HCEC 1CT (cell line): ENCODE data around the gene SPTLC3.
A peak's percentile ranks its signal among the peaks of the same experiment; 100 is the strongest.

ENCODE experiments used
- DNase-seq: peaks from one replicate; pipeline ENCODE4 v3.0.0-alpha.2; 2017

The SPTLC3 gene

GRCh38 chr20:13034936-13035335, 26.2 kb downstream of the SPTLC3 start:
- no peak for DNase-seq

- DNase-seq, result no peak
Observed at GRCh38 chr20:13035399-13036152, 26.8 kb downstream of the SPTLC3 start.

GRCh38 chr20:13037727-13038126, 29.0 kb downstream of the SPTLC3 start:
- DNase-seq, result peak; percentile 67

- DNase-seq, result peak; percentile 70
Observed at GRCh38 chr20:13041574-13042457, 33.0 kb downstream of the SPTLC3 start.

GRCh38 chr20:13042458-13042794, 33.7 kb downstream of the SPTLC3 start:
- DNase-seq, result no peak

GRCh38 chr20:13046409-13046808, 37.6 kb downstream of the SPTLC3 start:
- DNase-seq, result no peak

- no peak for DNase-seq
Observed at GRCh38 chr20:13054011-13054410, 45.2 kb downstream of the SPTLC3 start.

- no peak for DNase-seq
Observed at GRCh38 chr20:13058666-13059389, 50.1 kb downstream of the SPTLC3 start.

GRCh38 chr20:13059398-13060136, 50.8 kb downstream of the SPTLC3 start:
- DNase-seq, result no peak

GRCh38 chr20:13060327-13060726, 51.6 kb downstream of the SPTLC3 start:
- DNase-seq, result no peak

GRCh38 chr20:13061381-13061780, 52.6 kb downstream of the SPTLC3 start:
- no peak for DNase-seq

GRCh38 chr20:13062789-13063188, 54.0 kb downstream of the SPTLC3 start:
- DNase-seq, result no peak

GRCh38 chr20:13068336-13068735, 59.6 kb downstream of the SPTLC3 start:
- DNase-seq, result no peak

GRCh38 chr20:13081877-13082276, 73.1 kb downstream of the SPTLC3 start:
- DNase-seq, result no peak

- no peak for DNase-seq
Observed at GRCh38 chr20:13082378-13082777, 73.6 kb downstream of the SPTLC3 start.

- no peak for DNase-seq
Observed at GRCh38 chr20:13085275-13085674, 76.5 kb downstream of the SPTLC3 start.

- DNase-seq, result no peak
Observed at GRCh38 chr20:13089950-13090469, 81.2 kb downstream of the SPTLC3 start.

GRCh38 chr20:13092111-13092510, 83.3 kb downstream of the SPTLC3 start:
- no peak for DNase-seq

GRCh38 chr20:13094976-13095375, 86.2 kb downstream of the SPTLC3 start:
- no peak for DNase-seq

GRCh38 chr20:13098720-13099355, 90.1 kb downstream of the SPTLC3 start:
- DNase-seq, result no peak

GRCh38 chr20:13099676-13100075, 90.9 kb downstream of the SPTLC3 start:
- no peak for DNase-seq

GRCh38 chr20:13101276-13101675, 92.5 kb downstream of the SPTLC3 start:
- peak; percentile 8 for DNase-seq
